GM13976 (cell line): Measurements from ENCODE around the gene TMEM132D.

ENCODE experiments used
- DNase-seq: peaks from one replicate; pipeline ENCODE4 v3.0.0; 2012; ENCODE audit warnings: low spot score
- in situ Hi-C: fragments of 300-500 bp; cut with MboI; formaldehyde crosslinking; loops from one replicate; pipeline ENCODE4 v1.12.0; 2022; ENCODE audit warnings: low sequenced_read_pairs, mixed read lengths, inconsistent platforms; ENCODE audit not compliant: unreplicated experiment
- TF ChIP-seq, protein P1 (sequence below): IDR thresholded peaks from 2 replicates; pipeline ENCODE4 v1.5.1; 2012; ENCODE audit warnings: borderline replicate concordance, mild to moderate bottlenecking; ENCODE audit not compliant: insufficient read depth; ENCODE audit errors: extremely low read depth, missing control alignments, control extremely low read depth

TMEM132D gene

DNA sequence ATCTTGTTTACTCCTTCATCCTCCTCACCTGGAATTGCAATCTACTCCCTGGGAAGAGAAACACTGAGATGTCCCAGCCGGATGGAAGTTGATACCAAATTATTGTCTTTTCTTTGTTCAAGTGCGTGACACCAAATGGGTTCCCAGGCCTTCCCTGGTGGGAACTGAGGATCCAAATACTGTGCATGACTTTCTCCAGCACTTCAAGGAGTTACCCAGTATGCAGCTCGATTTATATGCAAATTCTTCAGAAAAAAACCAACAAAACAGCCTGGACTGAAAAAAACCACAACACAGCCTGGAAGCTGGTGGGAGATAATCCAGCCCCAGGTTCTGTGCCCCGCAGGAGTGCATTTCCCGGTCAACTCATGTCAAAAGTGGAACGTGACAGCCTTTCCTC is 740.0 kb downstream of the TMEM132D start:
- DNase-seq = no peak
- in situ Hi-C loops = no loop called here
- TF ChIP-seq, protein P1, sequence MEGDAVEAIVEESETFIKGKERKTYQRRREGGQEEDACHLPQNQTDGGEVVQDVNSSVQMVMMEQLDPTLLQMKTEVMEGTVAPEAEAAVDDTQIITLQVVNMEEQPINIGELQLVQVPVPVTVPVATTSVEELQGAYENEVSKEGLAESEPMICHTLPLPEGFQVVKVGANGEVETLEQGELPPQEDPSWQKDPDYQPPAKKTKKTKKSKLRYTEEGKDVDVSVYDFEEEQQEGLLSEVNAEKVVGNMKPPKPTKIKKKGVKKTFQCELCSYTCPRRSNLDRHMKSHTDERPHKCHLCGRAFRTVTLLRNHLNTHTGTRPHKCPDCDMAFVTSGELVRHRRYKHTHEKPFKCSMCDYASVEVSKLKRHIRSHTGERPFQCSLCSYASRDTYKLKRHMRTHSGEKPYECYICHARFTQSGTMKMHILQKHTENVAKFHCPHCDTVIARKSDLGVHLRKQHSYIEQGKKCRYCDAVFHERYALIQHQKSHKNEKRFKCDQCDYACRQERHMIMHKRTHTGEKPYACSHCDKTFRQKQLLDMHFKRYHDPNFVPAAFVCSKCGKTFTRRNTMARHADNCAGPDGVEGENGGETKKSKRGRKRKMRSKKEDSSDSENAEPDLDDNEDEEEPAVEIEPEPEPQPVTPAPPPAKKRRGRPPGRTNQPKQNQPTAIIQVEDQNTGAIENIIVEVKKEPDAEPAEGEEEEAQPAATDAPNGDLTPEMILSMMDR = no peak

DNA sequence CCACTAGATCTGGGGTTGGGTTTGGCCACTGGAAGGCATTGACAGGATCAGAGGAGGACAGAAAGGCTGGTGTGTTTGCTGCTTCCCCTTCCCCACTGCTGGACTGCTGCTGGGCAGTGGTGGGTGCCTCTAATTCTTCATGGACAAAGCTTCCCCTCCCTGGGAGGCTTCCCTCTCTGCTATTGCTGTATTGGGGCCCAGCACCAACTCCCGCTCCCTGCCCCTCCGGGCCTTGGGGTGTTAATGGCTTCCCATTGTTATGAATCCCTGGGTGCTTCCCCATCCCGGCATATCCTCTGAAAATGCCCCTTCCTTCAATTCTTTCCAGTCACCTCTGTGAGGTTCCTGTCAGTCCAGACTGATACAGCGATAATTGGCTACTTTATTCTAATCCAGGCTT is 740.4 kb downstream of the TMEM132D start:
- in situ Hi-C loops = no loop called here
- TF ChIP-seq, protein P1 = no peak

DNA sequence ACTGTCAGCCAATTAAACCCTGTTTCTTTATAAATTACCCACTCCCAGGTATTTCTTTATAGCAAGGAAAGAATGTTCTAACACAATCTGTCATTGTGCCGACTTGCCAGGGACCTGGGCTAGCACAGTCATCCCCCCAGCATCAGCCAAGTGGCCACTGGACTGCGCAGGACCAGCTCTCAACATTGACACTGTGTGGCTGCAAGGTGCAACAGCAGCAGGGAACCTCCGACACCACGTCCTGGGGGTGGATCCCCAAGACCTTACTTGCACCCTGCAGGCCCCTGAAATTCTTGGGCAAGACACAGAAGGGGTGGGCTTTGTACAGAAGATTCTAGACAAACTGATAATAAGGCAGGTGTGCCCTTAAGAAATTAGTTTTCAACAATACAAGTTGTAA is 741.0 kb downstream of the TMEM132D start:
- TF ChIP-seq, protein P1 = no peak
- DNase-seq = no peak
- in situ Hi-C loops = no loop called here

More for the DNA sequence above, 740.4 kb downstream of the TMEM132D start:
- DNase-seq = no peak

DNA sequence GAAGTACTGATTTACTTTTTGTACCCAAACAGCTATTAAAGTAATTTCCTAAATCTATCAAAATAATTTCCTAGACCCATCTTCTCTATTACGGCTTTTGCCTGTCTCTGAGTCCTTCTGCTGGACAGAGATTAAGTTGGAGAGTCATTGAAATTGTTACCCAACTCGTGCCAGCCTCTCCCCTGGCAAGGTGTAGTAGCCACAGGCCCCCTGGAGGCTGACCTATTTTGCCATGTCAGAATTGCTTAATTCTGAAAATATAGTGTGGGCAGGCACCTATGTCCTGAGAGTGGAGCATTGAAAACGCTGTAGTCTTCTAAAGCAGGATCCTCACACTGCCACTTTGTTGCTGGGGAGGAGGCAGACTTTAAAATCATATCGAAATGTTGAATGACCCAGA is 742.3 kb downstream of the TMEM132D start:
- TF ChIP-seq, protein P1 = no peak
- in situ Hi-C loops = no loop called here
- no peak for DNase-seq

DNA sequence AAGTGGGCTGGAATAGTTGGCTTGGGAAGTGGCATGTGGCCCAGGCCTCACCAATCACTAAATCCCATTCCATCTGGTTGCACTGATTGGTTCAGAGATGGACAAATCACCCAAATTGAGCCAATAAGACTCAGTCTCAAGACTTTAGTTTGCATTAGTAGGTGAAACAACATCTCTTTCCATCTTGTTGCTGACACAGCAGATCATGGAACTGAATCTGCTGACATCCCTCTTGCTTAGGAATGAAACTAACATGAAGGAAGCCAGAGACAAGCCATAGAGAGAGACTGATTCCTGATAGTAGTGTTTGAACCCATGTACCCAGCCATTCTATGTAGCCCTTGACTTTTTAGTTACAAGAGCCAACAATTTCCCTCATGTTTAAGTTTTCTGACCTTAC is 743.5 kb downstream of the TMEM132D start:
- TF ChIP-seq, protein P1 = no peak
- in situ Hi-C loops = no loop called here
- DNase-seq = no peak

DNA sequence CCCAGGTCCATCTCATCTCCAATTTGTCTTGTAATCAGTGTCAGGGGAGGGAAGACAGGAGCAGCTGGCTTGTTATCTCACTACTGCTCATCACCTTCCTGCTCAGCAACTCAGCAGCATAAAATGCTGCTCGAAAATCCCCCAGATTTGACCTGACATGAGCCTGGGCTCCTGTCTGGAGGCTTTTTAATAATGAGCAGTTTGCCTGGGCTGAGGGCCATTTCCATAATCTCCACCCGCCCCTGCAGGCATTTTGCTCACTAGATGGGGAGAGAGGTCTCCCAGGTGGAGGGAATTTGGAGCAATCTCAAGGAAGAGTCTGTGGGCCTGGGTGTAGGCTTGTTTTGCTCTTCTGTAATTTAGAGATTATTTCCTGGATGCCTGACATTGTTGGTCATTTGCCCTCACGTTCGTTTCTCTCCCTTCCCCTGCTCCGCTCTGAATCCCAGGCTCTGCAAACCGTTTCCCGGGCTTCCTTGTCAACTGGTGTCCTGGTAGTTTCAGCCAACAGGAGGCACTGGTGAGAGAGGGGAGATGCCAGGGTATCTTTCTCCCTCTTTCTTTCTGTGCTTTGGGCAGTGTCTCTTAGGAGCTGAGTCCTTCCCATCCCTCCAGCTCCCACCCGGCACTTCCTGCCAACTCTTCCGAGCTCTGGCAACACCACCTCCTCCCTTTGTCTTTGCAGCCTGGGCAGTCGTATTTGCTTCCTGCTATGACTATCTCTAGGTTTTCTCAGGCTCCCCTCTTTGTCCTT is 751.3 kb downstream of the TMEM132D start:
- in situ Hi-C loops = no loop called here
- no peak for DNase-seq
- TF ChIP-seq, protein P1 = no peak
